Effector memory CD8-positive, alpha-beta T cell (primary cell): ENCODE data around the gene ABCC6.
"Not testable (repeated sequence)": the region's sequence is repeated elsewhere in the genome, so short reads cannot be mapped to it uniquely, and the experiment has no call there.

Experiments used
- ATAC-seq: fragments of 150-1000 bp; cut with Tn5 transposase; replicated peaks from 2 replicates; pipeline ENCODE4 v1.10.0; 2021; ENCODE audit warnings: mild to moderate bottlenecking, moderate library complexity
- DNase-seq, 3 experiments: peaks; one replicate each; pipeline ENCODE4 v3.0.0; 2021
- H3K27ac Mint-ChIP-seq, 2 donors: one replicate each; pipeline ENCODE4 v1.8.0; 2022; ENCODE audit warnings: mild to moderate bottlenecking in 2 of 2, mixed read lengths in 2 of 2, moderate library complexity in 2 of 2
- H3K27me3 Mint-ChIP-seq, 2 donors: one replicate each; pipeline ENCODE4 v1.8.0; 2022; ENCODE audit warnings: mixed read lengths in 2 of 2
- H3K36me3 Mint-ChIP-seq: one replicate; pipeline ENCODE4 v1.8.0; 2022; ENCODE audit warnings: mild to moderate bottlenecking, moderate library complexity, mixed read lengths; ENCODE audit not compliant: insufficient read depth
- H3K4me1 Mint-ChIP-seq, 2 donors: one replicate each; pipeline ENCODE4 v1.8.0; 2022; ENCODE audit warnings: low read depth in 2 of 2, mixed read lengths in 2 of 2
- H3K4me3 Mint-ChIP-seq, 2 donors: one replicate each; pipeline ENCODE4 v1.8.0; 2022; ENCODE audit warnings: mild to moderate bottlenecking in 2 of 2, mixed read lengths in 2 of 2, moderate library complexity in 2 of 2
- H3K9me3 Mint-ChIP-seq, 2 donors: one replicate each; pipeline ENCODE4 v1.8.0; 2022; ENCODE audit warnings: mixed read lengths in 2 of 2

The ABCC6 gene

GRCh38 chr16:16171332-16171919 is 51.9 kb downstream of the ABCC6 start:
- no peak for DNase-seq
- H3K27ac Mint-ChIP-seq, result no peak overlapping the region
- no peak for ATAC-seq

GRCh38 chr16:16169615-16170014 is 53.7 kb downstream of the ABCC6 start:
- H3K27me3 Mint-ChIP-seq, result peaks cover 8 to 21% of the 10 kb centered on the region in 2 donors
- no peak overlapping the region for H3K27ac Mint-ChIP-seq
- no peaks in the 10 kb centered on the region for H3K4me1 Mint-ChIP-seq
- H3K9me3 Mint-ChIP-seq, result no peaks in the 10 kb centered on the region
- DNase-seq (no peak), ATAC-seq (no peak)
- peaks cover 2% of the 10 kb centered on the region for H3K36me3 Mint-ChIP-seq
- no peak overlapping the region for H3K4me3 Mint-ChIP-seq

More at GRCh38 chr16:16171332-16171919, 51.9 kb downstream of the ABCC6 start:
- H3K27me3 Mint-ChIP-seq, result peaks cover 8 to 11% of the 10 kb centered on the region in 2 donors
- no peak overlapping the region for H3K4me3 Mint-ChIP-seq
- no peaks in the 10 kb centered on the region for H3K9me3 Mint-ChIP-seq
- no peaks in the 10 kb centered on the region for H3K4me1 Mint-ChIP-seq
- no peaks in the 10 kb centered on the region for H3K36me3 Mint-ChIP-seq

- no peaks in the 10 kb centered on the region for H3K9me3 Mint-ChIP-seq
- no peaks in the 10 kb centered on the region for H3K4me1 Mint-ChIP-seq
- peaks cover 2% of the 10 kb centered on the region for H3K36me3 Mint-ChIP-seq
- DNase-seq, result no peak
- ATAC-seq, result no peak
- H3K4me3 Mint-ChIP-seq, result no peak overlapping the region
- no peak overlapping the region for H3K27ac Mint-ChIP-seq
- peaks cover 9 to 30% of the 10 kb centered on the region in 2 donors for H3K27me3 Mint-ChIP-seq
These were observed 54.9 kb downstream of the ABCC6 start for GRCh38 chr16:16168431-16168830.

- DNase-seq, result no peak
- ATAC-seq, result no peak
- peaks cover 14 to 35% of the 10 kb centered on the region in 2 donors for H3K27me3 Mint-ChIP-seq
- H3K9me3 Mint-ChIP-seq, result no peaks in the 10 kb centered on the region
- H3K4me3 Mint-ChIP-seq, result no peak overlapping the region
- no peaks in the 10 kb centered on the region for H3K4me1 Mint-ChIP-seq
- H3K27ac Mint-ChIP-seq, result no peak overlapping the region
- H3K36me3 Mint-ChIP-seq, result peaks cover 2% of the 10 kb centered on the region
These were observed 55.4 kb downstream of the ABCC6 start for GRCh38 chr16:16167927-16168326.

GRCh38 chr16:16166949-16167348 is 56.3 kb downstream of the ABCC6 start:
- peaks cover 0 to under 1% of the 10 kb centered on the region in 2 donors for H3K4me1 Mint-ChIP-seq
- ATAC-seq, result no peak

GRCh38 chr16:16166085-16166484 is 57.2 kb downstream of the ABCC6 start:
- H3K4me3 Mint-ChIP-seq, result no peak overlapping the region
- ATAC-seq (no peak), DNase-seq (no peak)
- peaks cover 2% of the 10 kb centered on the region for H3K36me3 Mint-ChIP-seq
- H3K4me1 Mint-ChIP-seq, result peaks cover 0 to 2% of the 10 kb centered on the region in 2 donors
- H3K27me3 Mint-ChIP-seq, result peaks cover 28 to 54% of the 10 kb centered on the region in 2 donors
- H3K9me3 Mint-ChIP-seq, result no peaks in the 10 kb centered on the region
- H3K27ac Mint-ChIP-seq, result no peak overlapping the region

More at GRCh38 chr16:16166949-16167348, 56.3 kb downstream of the ABCC6 start:
- H3K9me3 Mint-ChIP-seq, result no peaks in the 10 kb centered on the region
- no peak overlapping the region for H3K27ac Mint-ChIP-seq
- peaks cover 24 to 45% of the 10 kb centered on the region in 2 donors for H3K27me3 Mint-ChIP-seq
- peaks cover 2% of the 10 kb centered on the region for H3K36me3 Mint-ChIP-seq
- no peak overlapping the region for H3K4me3 Mint-ChIP-seq
- DNase-seq, result no peak

GRCh38 chr16:16164243-16164642 is 59.1 kb downstream of the ABCC6 start:
- ATAC-seq (no peak), DNase-seq (no peak)
- Mint-ChIP-seq H3K27ac (no peak overlapping the region), H3K27me3 (peaks cover 23 to 58% of the 10 kb centered on the region in 2 donors), H3K4me1 (peaks cover 0 to 2% of the 10 kb centered on the region in 2 donors), H3K9me3 (no peaks in the 10 kb centered on the region), H3K4me3 (no peak overlapping the region), H3K36me3 (peaks cover 5% of the 10 kb centered on the region)

- DNase-seq, result no peak
- peaks cover 6% of the 10 kb centered on the region for H3K36me3 Mint-ChIP-seq
- peaks cover 0 to 1% of the 10 kb centered on the region in 2 donors for H3K9me3 Mint-ChIP-seq
- H3K4me1 Mint-ChIP-seq, result peaks cover 0 to 2% of the 10 kb centered on the region in 2 donors
- no peak for ATAC-seq
- no peak overlapping the region for H3K27ac Mint-ChIP-seq
- H3K4me3 Mint-ChIP-seq, result no peak overlapping the region
- H3K27me3 Mint-ChIP-seq, result peaks cover 20 to 52% of the 10 kb centered on the region in 2 donors
These were observed 59.7 kb downstream of the ABCC6 start for GRCh38 chr16:16163571-16163970.

GRCh38 chr16:16163109-16163508 is 60.2 kb downstream of the ABCC6 start:
- H3K27me3 Mint-ChIP-seq, result peaks cover 20 to 47% of the 10 kb centered on the region in 2 donors
- DNase-seq (no peak), ATAC-seq (no peak)
- no peak overlapping the region for H3K4me3 Mint-ChIP-seq
- peaks cover 6% of the 10 kb centered on the region for H3K36me3 Mint-ChIP-seq
- H3K9me3 Mint-ChIP-seq, result peaks cover 0 to 4% of the 10 kb centered on the region in 2 donors
- peaks cover 0 to 2% of the 10 kb centered on the region in 2 donors for H3K4me1 Mint-ChIP-seq
- no peak overlapping the region for H3K27ac Mint-ChIP-seq

- H3K27me3 Mint-ChIP-seq, result peaks cover 20 to 47% of the 10 kb centered on the region in 2 donors
- no peak overlapping the region for H3K4me3 Mint-ChIP-seq
- peaks cover 6% of the 10 kb centered on the region for H3K36me3 Mint-ChIP-seq
- DNase-seq, result no peak
- no peak overlapping the region for H3K27ac Mint-ChIP-seq
- H3K4me1 Mint-ChIP-seq, result peaks cover 0 to 2% of the 10 kb centered on the region in 2 donors
- peaks cover 0 to 4% of the 10 kb centered on the region in 2 donors for H3K9me3 Mint-ChIP-seq
- ATAC-seq, result no peak
These were observed 60.7 kb downstream of the ABCC6 start for GRCh38 chr16:16162591-16162990.

GRCh38 chr16:16161840-16162239 is 61.5 kb downstream of the ABCC6 start:
- not testable (repeated sequence) for DNase-seq, H3K4me1 Mint-ChIP-seq, ATAC-seq, H3K36me3 Mint-ChIP-seq, H3K27ac Mint-ChIP-seq, H3K9me3 Mint-ChIP-seq, H3K4me3 Mint-ChIP-seq
- H3K27me3 Mint-ChIP-seq, result peaks cover 20 to 47% of the 10 kb centered on the region in 2 donors

GRCh38 chr16:16161319-16161718 is 62.0 kb downstream of the ABCC6 start:
- Mint-ChIP-seq H3K27ac (no peak overlapping the region), H3K27me3 (peaks cover 20 to 47% of the 10 kb centered on the region in 2 donors), H3K9me3 (peaks cover 0 to 4% of the 10 kb centered on the region in 2 donors), H3K36me3 (peaks cover 5% of the 10 kb centered on the region), H3K4me1 (peaks cover 0 to 2% of the 10 kb centered on the region in 2 donors), H3K4me3 (no peak overlapping the region)
- ATAC-seq (no peak), DNase-seq (no peak)

- no peak overlapping the region for H3K27ac Mint-ChIP-seq
- peaks cover 0 to 2% of the 10 kb centered on the region in 2 donors for H3K4me1 Mint-ChIP-seq
- peaks cover 4% of the 10 kb centered on the region for H3K36me3 Mint-ChIP-seq
- ATAC-seq, result no peak
- no peak overlapping the region for H3K4me3 Mint-ChIP-seq
- no peak for DNase-seq
- H3K27me3 Mint-ChIP-seq, result peaks cover 29 to 42% of the 10 kb centered on the region in 2 donors
- peaks cover 0 to 4% of the 10 kb centered on the region in 2 donors for H3K9me3 Mint-ChIP-seq
These were observed 63.6 kb downstream of the ABCC6 start for GRCh38 chr16:16159662-16160061.

- no peak overlapping the region for H3K27ac Mint-ChIP-seq
- DNase-seq, result no peak
- H3K4me1 Mint-ChIP-seq, result peaks cover 0 to 2% of the 10 kb centered on the region in 2 donors
These were observed 64.4 kb downstream of the ABCC6 start for GRCh38 chr16:16158741-16159374.

More at GRCh38 chr16:16158741-16159374, 64.4 kb downstream of the ABCC6 start:
- peaks cover 4% of the 10 kb centered on the region for H3K36me3 Mint-ChIP-seq
- ATAC-seq, result no peak
- H3K4me3 Mint-ChIP-seq, result no peak overlapping the region
- peaks cover 0 to 4% of the 10 kb centered on the region in 2 donors for H3K9me3 Mint-ChIP-seq
- peaks cover 29 to 35% of the 10 kb centered on the region in 2 donors for H3K27me3 Mint-ChIP-seq
